TTC549 (cell line): ENCODE results near the gene PNPLA6.

ENCODE experiments used
- FAIRE-seq: peaks from 2 replicates; lab custom pipeline; 2012; peaks lifted over from hg19 to GRCh38; lab: Jason Lieb, UNC

The PNPLA6 gene

DNA sequence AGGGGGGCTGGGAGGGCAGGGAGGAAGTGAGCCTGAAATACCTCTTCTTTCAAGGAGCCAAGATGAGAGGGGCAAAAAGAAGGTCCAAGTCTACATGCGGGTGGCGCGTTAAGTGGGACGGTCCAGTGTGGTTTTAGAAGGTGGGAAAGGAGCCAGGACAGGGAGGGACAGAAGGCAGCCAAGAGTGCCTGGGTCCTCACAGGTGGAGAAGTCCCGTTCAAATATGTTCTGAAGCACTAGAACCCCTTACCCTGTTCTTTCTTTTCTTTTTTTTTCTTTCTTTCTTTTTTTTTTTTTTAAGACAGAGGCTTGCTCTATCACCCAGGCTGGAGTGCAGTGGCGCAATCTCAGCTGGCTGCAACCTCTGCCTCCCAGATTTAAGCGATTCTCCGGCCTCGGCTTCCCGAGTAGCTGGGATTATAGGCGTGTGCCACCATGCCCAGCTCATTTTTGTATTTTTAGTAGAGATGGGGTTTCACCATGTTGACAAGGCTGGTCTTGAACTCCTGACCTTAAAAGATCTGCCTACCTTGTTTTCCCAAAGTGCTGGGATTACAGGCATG is 67.5 kb downstream of the PNPLA6 start:
- no peak for FAIRE-seq

DNA sequence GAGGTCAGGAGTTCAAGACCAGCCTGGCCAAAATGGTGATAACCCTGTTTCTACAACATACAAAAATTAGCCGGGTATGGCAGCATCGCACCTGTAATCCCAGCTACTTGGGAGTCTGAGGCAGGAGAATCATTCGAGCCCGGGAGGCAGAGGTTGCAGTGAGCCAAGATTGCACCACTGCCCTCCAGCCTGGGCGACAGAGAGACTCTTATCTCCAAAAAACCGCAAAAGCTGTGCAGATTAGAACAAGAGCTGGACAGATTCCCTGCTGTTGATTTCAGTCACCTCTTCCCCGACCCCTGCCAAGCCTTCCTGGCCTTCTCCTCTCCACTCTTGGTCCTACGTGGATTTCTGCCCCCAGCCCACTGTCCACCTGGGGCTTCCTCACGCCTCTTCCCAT is 68.4 kb downstream of the PNPLA6 start:
- no peak for FAIRE-seq

- FAIRE-seq: no peak
Measured at GRCh38 chr19:7605490-7606222, 70.1 kb downstream of the PNPLA6 start.

DNA sequence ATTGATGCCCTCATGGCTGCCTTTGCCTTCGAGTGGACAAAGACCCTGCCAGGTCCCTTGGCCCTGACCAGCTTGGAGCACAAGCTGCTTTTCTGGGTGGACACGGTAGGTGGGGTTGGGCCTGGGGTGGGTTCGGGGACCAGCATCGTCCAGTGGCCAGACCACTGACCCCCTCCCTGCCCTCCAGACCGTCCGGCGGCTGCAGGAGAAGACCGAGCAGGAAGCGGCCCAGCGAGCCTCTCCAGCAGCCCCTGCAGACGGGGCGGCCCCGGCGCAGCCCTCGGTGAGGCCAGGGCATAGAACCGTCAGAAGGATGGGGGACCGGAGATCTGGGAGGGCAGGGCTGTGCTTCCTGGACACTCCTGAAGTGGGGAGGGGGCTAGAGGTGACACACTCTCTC is 70.8 kb downstream of the PNPLA6 start:
- FAIRE-seq: no peak

GRCh38 chr19:7607212-7607873 is 71.8 kb downstream of the PNPLA6 start:
- no peak for FAIRE-seq

DNA sequence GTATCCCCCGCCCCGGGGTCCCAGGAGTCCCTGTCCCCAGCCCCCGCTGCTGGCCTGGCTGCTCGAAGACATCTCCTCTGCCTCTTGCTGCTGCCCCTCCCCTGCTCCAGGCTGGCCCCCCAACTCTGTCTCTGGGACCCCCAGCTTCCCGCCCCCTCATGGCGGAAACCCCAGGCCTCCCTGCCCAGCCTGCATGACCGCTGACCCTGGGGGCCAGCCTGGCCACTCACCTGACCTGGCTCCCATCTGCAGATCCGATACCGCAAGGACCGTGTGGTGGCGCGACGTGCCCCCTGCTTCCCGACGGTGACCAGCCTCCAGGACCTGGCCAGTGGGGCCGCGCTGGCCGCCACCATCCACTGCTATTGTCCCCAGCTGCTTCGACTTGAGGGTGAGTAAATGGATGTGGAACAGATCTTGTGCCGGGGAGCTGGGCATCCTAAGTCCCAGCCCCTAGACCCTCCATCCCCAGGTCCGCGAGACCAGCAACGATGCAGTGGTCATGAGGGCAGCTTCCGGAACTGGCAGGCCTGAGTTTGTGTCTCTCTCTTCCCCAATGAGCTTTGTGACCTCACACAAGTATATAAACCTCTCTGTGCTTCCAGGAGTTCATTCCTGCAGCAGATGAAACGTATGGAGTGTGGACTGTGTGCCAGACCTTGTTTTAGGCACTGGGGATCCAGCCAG is 72.5 kb downstream of the PNPLA6 start:
- no peak for FAIRE-seq

DNA sequence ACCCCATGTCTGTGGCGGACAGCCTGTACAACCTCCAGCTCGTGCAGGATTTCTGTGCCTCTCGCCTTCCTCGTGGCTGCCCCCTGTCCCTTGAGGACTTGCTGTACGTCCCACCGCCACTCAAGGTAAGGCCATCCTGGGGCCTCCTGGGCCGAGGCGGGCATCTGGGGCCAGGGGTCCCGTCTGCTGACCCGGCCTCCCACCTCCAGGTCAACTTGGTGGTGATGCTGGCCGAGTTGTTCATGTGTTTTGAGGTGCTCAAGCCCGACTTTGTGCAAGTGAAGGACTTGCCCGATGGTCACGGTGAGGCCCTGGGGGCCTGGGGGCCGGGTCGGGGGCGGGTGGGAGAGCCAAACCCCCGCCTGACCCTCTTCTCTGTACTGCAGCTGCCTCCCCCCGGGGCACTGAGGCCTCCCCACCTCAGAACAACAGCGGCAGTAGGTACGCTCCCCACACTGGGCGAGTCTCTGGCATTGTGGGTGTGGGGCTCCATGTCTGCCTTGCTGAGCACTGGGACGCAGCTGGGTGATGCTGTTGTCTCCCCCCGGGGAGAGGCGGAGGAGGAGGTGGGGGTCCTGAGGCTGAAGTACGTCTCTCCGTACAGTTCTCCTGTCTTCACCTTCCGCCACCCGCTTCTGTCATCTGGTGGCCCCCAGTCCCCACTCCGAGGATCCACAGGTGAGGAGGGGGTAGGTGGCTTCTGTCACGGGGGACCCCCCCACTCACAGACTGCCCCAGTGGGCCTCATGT is 75.1 kb downstream of the PNPLA6 start:
- FAIRE-seq: no peak
